LNCaP clone FGC (cell line): ENCODE measurements around the gene LIM2.
"Not testable (repeated sequence)": the region's sequence is repeated elsewhere in the genome, so short reads cannot be mapped to it uniquely, and the experiment has no call there.

Experiments used
- DNase-seq: peaks from one replicate; pipeline ENCODE4 v3.0.0-alpha.2; 2011; ENCODE audit warnings: low read depth
- H3K4me3 ChIP-seq: 2 replicates; pipeline ENCODE4 v1.5.1; 2011; ENCODE audit warnings: mild to moderate bottlenecking, low read depth, low read length, control low read depth
- CTCF ChIP-seq: IDR thresholded peaks from 2 replicates; pipeline ENCODE4 v1.5.1; 2012; ENCODE audit warnings: mild to moderate bottlenecking; ENCODE audit not compliant: control insufficient read depth, insufficient read depth; ENCODE audit errors: extremely low read depth

The LIM2 gene

GRCh38 chr19:51410950-51411748 is 23.4 kb upstream of the LIM2 start:
- H3K4me3 ChIP-seq: no peak overlapping the region
- no peak for DNase-seq
- no peak for TF ChIP-seq CTCF

- no peak overlapping the region for H3K4me3 ChIP-seq
- TF ChIP-seq CTCF: 0 out of 2 replicates have a peak, but pooled peaks have one; percentile 23
- no peak for DNase-seq
These were observed 19.8 kb upstream of the LIM2 start for GRCh38 chr19:51407511-51408131.

- no peak for TF ChIP-seq CTCF
- DNase-seq: no peak
- H3K4me3 ChIP-seq: no peak overlapping the region
These were observed 14.3 kb upstream of the LIM2 start for GRCh38 chr19:51402117-51402516.

- not testable (repeated sequence) for DNase-seq, H3K4me3 ChIP-seq
These were observed 12.2 kb upstream of the LIM2 start for GRCh38 chr19:51399936-51400335.

GRCh38 chr19:51399231-51399630 is 11.5 kb upstream of the LIM2 start:
- H3K4me3 ChIP-seq: no peak overlapping the region
- DNase-seq: no peak
- TF ChIP-seq CTCF: no peak

- no peak for DNase-seq
- peak; percentile 60 for TF ChIP-seq CTCF
- no peak overlapping the region for H3K4me3 ChIP-seq
These were observed 10.4 kb upstream of the LIM2 start for GRCh38 chr19:51398096-51398704.

- H3K4me3 ChIP-seq, DNase-seq: not testable (repeated sequence)
These were observed 9.7 kb upstream of the LIM2 start for GRCh38 chr19:51397453-51397852.
